ENCODE data around the gene C8A.
A peak's percentile ranks its signal among the peaks of the same experiment; 100 is the strongest.

C8A gene

GRCh38 chr1:56854521-56855099, at the start of gene C8A:
Gene C8A (plus strand): TSS chr1:56854797. CDS start chr1:56854902, 105 bp downstream.
- FAIRE-seq = no peak

- no peak for FAIRE-seq
Measured at GRCh38 chr1:56806804-56807203, 47.8 kb upstream of the C8A start.

GRCh38 chr1:56808410-56808809, 46.2 kb upstream of the C8A start:
- no peak for FAIRE-seq

GRCh38 chr1:56811331-56811730, 43.3 kb upstream of the C8A start:
- FAIRE-seq = no peak

GRCh38 chr1:56814205-56814604, 40.4 kb upstream of the C8A start:
- FAIRE-seq = no peak

- FAIRE-seq = no peak
Measured at GRCh38 chr1:56816264-56816663, 38.3 kb upstream of the C8A start.

- no peak for FAIRE-seq
Measured at GRCh38 chr1:56816909-56817308, 37.7 kb upstream of the C8A start.

- no peak for FAIRE-seq
Measured at GRCh38 chr1:56817716-56818463, 36.7 kb upstream of the C8A start.

GRCh38 chr1:56819387-56819899, 35.2 kb upstream of the C8A start, which contains the start of gene FYB2:
Gene FYB2 (minus strand): TSS chr1:56819404. CDS start chr1:56819290, 114 bp downstream.
- FAIRE-seq = no peak

- no peak for FAIRE-seq
Measured at GRCh38 chr1:56820755-56821461, 33.7 kb upstream of the C8A start.

- FAIRE-seq = no peak
Measured at GRCh38 chr1:56821462-56821797, 33.2 kb upstream of the C8A start.

- no peak for FAIRE-seq
Measured at GRCh38 chr1:56824271-56824670, 30.3 kb upstream of the C8A start.

- FAIRE-seq = no peak
Measured at GRCh38 chr1:56824938-56825337, 29.7 kb upstream of the C8A start.

- no peak for FAIRE-seq
Measured at GRCh38 chr1:56825436-56825835, 29.2 kb upstream of the C8A start.

- no peak for FAIRE-seq
Measured at GRCh38 chr1:56827711-56828110, 26.9 kb upstream of the C8A start.

GRCh38 chr1:56830052-56830451, 24.5 kb upstream of the C8A start:
- no peak for FAIRE-seq

GRCh38 chr1:56831871-56832693, 22.5 kb upstream of the C8A start:
- FAIRE-seq = peak; percentile 82

GRCh38 chr1:56833088-56833487, 21.5 kb upstream of the C8A start:
- no peak for FAIRE-seq

- FAIRE-seq = no peak
Measured at GRCh38 chr1:56834137-56834900, 20.3 kb upstream of the C8A start.

- FAIRE-seq = no peak
Measured at GRCh38 chr1:56835657-56836056, 18.9 kb upstream of the C8A start.

GRCh38 chr1:56836359-56836758, 18.2 kb upstream of the C8A start:
- FAIRE-seq = no peak

- no peak for FAIRE-seq
Measured at GRCh38 chr1:56837244-56837939, 17.2 kb upstream of the C8A start.

All from G401.6 (cell line).